Breast epithelium (tissue), 4 donors: ENCODE data around the gene KLF3. TPM values are rescaled to one million over a fixed set of nuclear protein-coding genes. Genes with fewer than 3 reads are reported as not detected.
"Not testable (repeated sequence)": the region's sequence is repeated elsewhere in the genome, so short reads cannot be mapped to it uniquely, and the experiment has no call there.

ENCODE experiments used
- DNase-seq, 2 donors: peaks; one replicate each; pipeline ENCODE4 v3.0.0-alpha.2; 2019; ENCODE audit warnings: low spot score in 2 of 2
- H3K27ac ChIP-seq, 2 donors: fragments of 200-600 bp; sonication (generic) in 1 of 2; one replicate each; pipeline ENCODE4 v1.5.1; 2016 to 2019; ENCODE audit warnings: mild to moderate bottlenecking in 1 of 2
- H3K27me3 ChIP-seq, 2 donors: fragments of 200-600 bp; sonication (generic) in 1 of 2; one replicate each; pipeline versions ENCODE4 v1.5.1 to v1.6.0; 2017 to 2019; ENCODE audit warnings: control low read depth in 1 of 2, mild to moderate bottlenecking in 1 of 2
- H3K36me3 ChIP-seq: fragments of 200-600 bp; one replicate; pipeline ENCODE4 v1.5.1; 2019
- H3K4me1 ChIP-seq, 2 donors: fragments of 200-600 bp; sonication (generic); one replicate each; pipeline ENCODE4 v1.5.1; 2016 to 2019; ENCODE audit warnings: control low read depth in 1 of 2
- H3K4me3 ChIP-seq, 3 donors: fragments of 200-600 bp; sonication (generic); 1 replicate in 2 of 3; 2 replicates in 1 of 3; pipeline ENCODE4 v1.5.1; 2016 to 2019; ENCODE audit warnings: mild to moderate bottlenecking in 3 of 3, moderate library complexity in 2 of 3
- H3K9me3 ChIP-seq, 2 donors: fragments of 200-600 bp; sonication (generic) in 1 of 2; one replicate each; pipeline ENCODE4 v1.5.1; 2016 to 2019; ENCODE audit warnings: control low read depth in 1 of 2
- CTCF ChIP-seq, 3 donors: fragments of 450-650 bp; IDR thresholded peaks; one replicate each; pipeline ENCODE4 v1.5.1; 2016 to 2017; ENCODE audit warnings: antibody characterized with exemption in 3 of 3, mild to moderate bottlenecking in 3 of 3, moderate library complexity in 3 of 3
- POLR2A ChIP-seq: fragments of 450-650 bp; IDR thresholded peaks from one replicate; pipeline ENCODE4 v1.6.1; 2016; ENCODE audit warnings: antibody characterized with exemption, mild to moderate bottlenecking, moderate library complexity
- POLR2AphosphoS5 ChIP-seq, 3 donors: sonication (generic); formaldehyde crosslinking; IDR thresholded peaks; one replicate each; pipeline ENCODE4 v1.6.1; 2017; ENCODE audit warnings: antibody characterized with exemption in 3 of 3
- intact Hi-C: fragments of 100-400 bp; cut with DNase I; formaldehyde crosslinking; loops from one replicate; pipeline ENCODE4 v1.15.1; 2023; ENCODE audit warnings: low total_unique reads
- total RNA-seq, 3 donors: library from RNA; depleted of rRNA; stranded (reverse); fragments of >200 nt; gene quantifications; one replicate each; pipeline ENCODE4 v1.1.0, GENCODE V29; 2016

KLF3 gene
- total RNA-seq, 3 donors from 2014 or later: 33.4 to 48.5 (median 36.0) TPM

GRCh38 chr4:38623260-38623659, 40.7 kb upstream of the KLF3 start:
- intact Hi-C loops: no loop called here
- H3K36me3 ChIP-seq: no peaks in the 10 kb centered on the region
- no peak for TF ChIP-seq POLR2AphosphoS5 (IDR thresholded peaks at IDR 0.05)
- TF ChIP-seq CTCF (IDR thresholded peaks at IDR 0.05): no peak
- no peak for TF ChIP-seq POLR2A
- no peak overlapping the region for H3K4me3 ChIP-seq
- no peak for DNase-seq
- no peaks in the 10 kb centered on the region for H3K27me3 ChIP-seq
- no peaks in the 10 kb centered on the region for H3K9me3 ChIP-seq
- H3K27ac ChIP-seq: no peak overlapping the region
- H3K4me1 ChIP-seq: no peaks in the 10 kb centered on the region

- H3K4me3 ChIP-seq: no peak overlapping the region
- intact Hi-C loops: no loop called here
- TF ChIP-seq CTCF (IDR thresholded peaks at IDR 0.05): no peak
- no peak for TF ChIP-seq POLR2AphosphoS5 (IDR thresholded peaks at IDR 0.05)
- TF ChIP-seq POLR2A: no peak
- no peaks in the 10 kb centered on the region for H3K36me3 ChIP-seq
- DNase-seq: no peak
- H3K4me1 ChIP-seq: no peaks in the 10 kb centered on the region
- H3K9me3 ChIP-seq: no peaks in the 10 kb centered on the region
- no peak overlapping the region for H3K27ac ChIP-seq
- H3K27me3 ChIP-seq: no peaks in the 10 kb centered on the region
These were observed 39.7 kb upstream of the KLF3 start for GRCh38 chr4:38624311-38624710.

- Histone ChIP-seq H3K4me1 (no peaks in the 10 kb centered on the region), H3K27ac (no peak overlapping the region), H3K9me3 (no peaks in the 10 kb centered on the region), H3K36me3 (no peaks in the 10 kb centered on the region), H3K4me3 (no peak overlapping the region), H3K27me3 (no peaks in the 10 kb centered on the region)
- TF ChIP-seq POLR2A (no peak), POLR2AphosphoS5 (IDR thresholded peaks at IDR 0.05) (no peak), CTCF (IDR thresholded peaks at IDR 0.05) (no peak)
- intact Hi-C loops: no loop called here
- DNase-seq: no peak
These were observed 38.5 kb upstream of the KLF3 start for GRCh38 chr4:38625508-38625907.

GRCh38 chr4:38626901-38627444, 37.0 kb upstream of the KLF3 start:
- H3K27me3 ChIP-seq, H3K36me3 ChIP-seq, H3K4me3 ChIP-seq, intact Hi-C loops, DNase-seq, H3K27ac ChIP-seq, H3K4me1 ChIP-seq, H3K9me3 ChIP-seq: not testable (repeated sequence)

GRCh38 chr4:38630519-38630918, 33.5 kb upstream of the KLF3 start:
- TF ChIP-seq CTCF (IDR thresholded peaks at IDR 0.05) (no peak), POLR2AphosphoS5 (IDR thresholded peaks at IDR 0.05) (no peak), POLR2A (no peak)
- DNase-seq: no peak
- Histone ChIP-seq H3K36me3 (no peaks in the 10 kb centered on the region), H3K4me3 (no peak overlapping the region), H3K27ac (no peak overlapping the region), H3K9me3 (no peaks in the 10 kb centered on the region), H3K4me1 (no peaks in the 10 kb centered on the region), H3K27me3 (no peaks in the 10 kb centered on the region)
- intact Hi-C loops: no loop called here
